ENCODE data around the gene DENND1C.

DNA sequence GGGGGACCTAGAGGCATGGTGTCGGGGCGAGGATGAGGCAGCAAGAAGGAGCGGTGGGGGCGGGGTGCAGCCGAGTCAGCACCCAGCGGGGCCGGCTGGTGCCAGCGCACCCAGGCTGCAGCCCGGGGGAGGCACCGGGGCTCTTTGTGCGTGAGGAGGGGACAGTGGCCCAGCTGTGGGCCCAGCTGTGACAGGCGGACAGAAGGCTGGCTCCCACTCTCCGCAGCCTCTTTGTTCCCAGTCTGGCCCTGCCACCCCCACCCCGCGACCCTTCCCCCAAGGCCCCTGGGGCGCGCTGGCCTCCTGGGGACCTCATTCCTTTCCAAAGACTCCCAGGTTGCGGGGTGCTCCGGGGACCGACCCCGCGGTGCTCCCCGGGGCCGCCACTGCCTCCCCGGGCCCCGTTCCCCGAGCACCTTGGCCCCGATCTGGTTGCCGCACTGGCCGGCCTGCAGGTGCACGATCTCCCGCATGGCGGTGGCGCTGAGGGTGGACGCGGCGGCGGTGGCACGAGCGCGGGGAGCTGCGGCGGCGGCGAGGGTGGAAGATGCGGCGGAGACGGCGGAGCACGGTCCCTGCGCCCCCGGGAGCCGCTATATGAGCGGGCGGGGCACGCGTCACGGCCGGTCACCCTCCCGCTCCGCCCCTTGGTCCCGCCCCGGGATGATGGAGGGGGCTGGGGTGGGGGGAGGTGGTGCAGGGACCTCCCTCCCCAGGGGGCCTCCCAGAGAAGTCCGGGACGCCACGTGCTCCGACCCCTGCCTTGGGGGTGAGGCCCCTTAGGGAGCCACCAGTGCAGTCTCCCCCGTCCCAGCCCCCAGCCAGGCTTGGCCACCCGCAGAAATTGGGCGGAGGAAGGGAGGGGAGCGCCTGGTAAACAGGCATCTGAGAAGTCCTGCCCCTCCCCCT is 20.4 kb upstream of the DENND1C start, which contains the start of gene TUBB4A:
- TF ChIP-seq CTCF (conservative IDR thresholded peaks at IDR 0.05; ENCODE audit: low read depth, low read length) (no peak), EZH2 (IDR thresholded peaks at IDR 0.05; ENCODE audit: low read length, unreplicated experiment) (no peak), EZH2phosphoT487 (IDR thresholded peaks at IDR 0.05; ENCODE audit: borderline replicate concordance, low read length) (no peak; the same call in 1 of the 2 replicates)
